Adrenal gland (tissue), 5 donors: Measurements from ENCODE around the gene SERPING1.

ENCODE experiments used
- POLR2A ChIP-seq, 2 donors: fragments of 450-650 bp; IDR thresholded peaks; one replicate each; pipeline ENCODE4 v1.6.1; 2017; ENCODE audit warnings: antibody characterized with exemption in 2 of 2, mild to moderate bottlenecking in 2 of 2, moderate library complexity in 1 of 2
- TF ChIP-seq, protein P1 (sequence below), 6 experiments: fragments of 450-650 bp in 4 of 6; fragments of 200-600 bp in 2 of 6; sonication (generic) in 1 of 6; IDR thresholded peaks; 1 replicate in 5 of 6; 2 replicates in 1 of 6; pipeline versions ENCODE4 v1.5.1 to v1.8.0; 2016 to 2021; ENCODE audit warnings: antibody characterized with exemption in 6 of 6, mild to moderate bottlenecking in 2 of 6, moderate library complexity in 1 of 6
- donor health status: DM: no; HTN: no; CAD: no.

DNA sequence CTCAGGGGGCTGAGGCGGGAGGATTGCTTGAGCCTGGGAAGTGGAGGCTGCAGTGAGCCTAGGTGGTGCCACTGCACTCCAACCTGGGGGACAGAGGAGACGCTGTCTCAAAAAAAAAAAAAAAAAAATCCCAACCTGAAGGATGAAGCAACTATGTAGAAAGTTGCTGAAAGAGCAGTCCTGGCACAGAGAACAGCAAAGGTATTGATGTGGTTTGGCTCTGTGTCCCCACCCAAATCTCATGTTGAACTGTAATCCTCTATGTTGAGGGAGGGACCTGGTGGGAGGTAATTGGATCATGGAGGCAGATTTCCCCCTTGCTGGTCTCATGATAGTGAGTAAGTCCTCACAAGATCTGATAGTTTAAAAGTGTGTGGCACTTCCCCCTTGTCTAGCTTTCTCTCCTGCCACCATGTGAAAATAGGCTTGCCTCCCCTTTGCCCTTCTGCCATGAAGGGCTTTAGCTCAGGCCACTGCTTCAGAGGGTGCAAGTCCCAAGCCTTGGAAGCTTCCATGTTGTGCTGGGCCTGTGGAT, 10.7 kb upstream of the SERPING1 start:
- TF ChIP-seq, protein P1, sequence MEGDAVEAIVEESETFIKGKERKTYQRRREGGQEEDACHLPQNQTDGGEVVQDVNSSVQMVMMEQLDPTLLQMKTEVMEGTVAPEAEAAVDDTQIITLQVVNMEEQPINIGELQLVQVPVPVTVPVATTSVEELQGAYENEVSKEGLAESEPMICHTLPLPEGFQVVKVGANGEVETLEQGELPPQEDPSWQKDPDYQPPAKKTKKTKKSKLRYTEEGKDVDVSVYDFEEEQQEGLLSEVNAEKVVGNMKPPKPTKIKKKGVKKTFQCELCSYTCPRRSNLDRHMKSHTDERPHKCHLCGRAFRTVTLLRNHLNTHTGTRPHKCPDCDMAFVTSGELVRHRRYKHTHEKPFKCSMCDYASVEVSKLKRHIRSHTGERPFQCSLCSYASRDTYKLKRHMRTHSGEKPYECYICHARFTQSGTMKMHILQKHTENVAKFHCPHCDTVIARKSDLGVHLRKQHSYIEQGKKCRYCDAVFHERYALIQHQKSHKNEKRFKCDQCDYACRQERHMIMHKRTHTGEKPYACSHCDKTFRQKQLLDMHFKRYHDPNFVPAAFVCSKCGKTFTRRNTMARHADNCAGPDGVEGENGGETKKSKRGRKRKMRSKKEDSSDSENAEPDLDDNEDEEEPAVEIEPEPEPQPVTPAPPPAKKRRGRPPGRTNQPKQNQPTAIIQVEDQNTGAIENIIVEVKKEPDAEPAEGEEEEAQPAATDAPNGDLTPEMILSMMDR (IDR thresholded peaks at IDR 0.05), result no peak
- TF ChIP-seq POLR2A (IDR thresholded peaks at IDR 0.05), result no peak
